Osteoblast (primary cell): ENCODE results near the gene NT5DC1. TPM values are rescaled to one million over a fixed set of nuclear protein-coding genes. Genes with fewer than 3 reads are reported as not detected.

Experiments used
- DNase-seq: peaks from one replicate; pipeline ENCODE4 v3.0.0; 2011; ENCODE audit warnings: low spot score, mixed read lengths; ENCODE audit not compliant: insufficient read length; ENCODE audit errors: missing footprints
- H2AFZ ChIP-seq: 2 replicates; pipeline ENCODE4 v1.6.0; 2011; ENCODE audit warnings: mild to moderate bottlenecking, low read length
- H3K27ac ChIP-seq: 2 replicates; pipeline ENCODE4 v1.5.1; 2011; ENCODE audit warnings: mild to moderate bottlenecking, low read depth, low read length, moderate library complexity
- H3K27me3 ChIP-seq: 2 replicates; pipeline ENCODE4 v1.6.0; 2012; ENCODE audit warnings: mild to moderate bottlenecking, control low read depth, inconsistent platforms, low read length, moderate library complexity; ENCODE audit not compliant: insufficient read depth
- H3K36me3 ChIP-seq: 2 replicates; pipeline ENCODE4 v1.5.1; 2011; ENCODE audit warnings: mild to moderate bottlenecking, low read length, control low read depth, moderate library complexity; ENCODE audit not compliant: insufficient read depth
- H3K4me1 ChIP-seq: 2 replicates; pipeline ENCODE4 v1.5.1; 2011; ENCODE audit warnings: mild to moderate bottlenecking, low read length, control low read depth, moderate library complexity; ENCODE audit not compliant: insufficient read depth
- H3K4me2 ChIP-seq: 2 replicates; pipeline ENCODE4 v1.6.0; 2011; ENCODE audit warnings: mild to moderate bottlenecking, low read length; ENCODE audit not compliant: insufficient read depth
- H3K4me3 ChIP-seq: fragments of 200-600 bp; sonication (generic); 3 replicates; pipeline ENCODE4 v1.5.1; 2012; ENCODE audit warnings: mild to moderate bottlenecking, low read length, inconsistent platforms; ENCODE audit not compliant: insufficient read depth
- H3K79me2 ChIP-seq: 2 replicates; pipeline ENCODE4 v1.6.0; 2012; ENCODE audit warnings: mild to moderate bottlenecking, low read length, control low read depth, inconsistent platforms; ENCODE audit not compliant: insufficient read depth
- H3K9me3 ChIP-seq: 2 replicates; pipeline ENCODE4 v1.5.1; 2011; ENCODE audit warnings: low read depth, low read length, control low read depth
- H4K20me1 ChIP-seq: 2 replicates; pipeline ENCODE4 v1.6.0; 2012; ENCODE audit warnings: mild to moderate bottlenecking, low read length, control low read depth; ENCODE audit not compliant: insufficient read depth
- total RNA-seq: library from RNA; depleted of rRNA; stranded (reverse); fragments of >200 nt; gene quantifications from 2 replicates; pipeline ENCODE4 v1.2.3, GENCODE V29; 2012
- TF ChIP-seq, protein P1 (sequence below): IDR thresholded peaks from 2 replicates; pipeline ENCODE4 v1.5.1; 2011; ENCODE audit warnings: mild to moderate bottlenecking, low read depth, low read length, moderate library complexity; ENCODE audit errors: extremely low read depth

NT5DC1 gene
- total RNA-seq, 1 donor: 7.2 TPM

DNA sequence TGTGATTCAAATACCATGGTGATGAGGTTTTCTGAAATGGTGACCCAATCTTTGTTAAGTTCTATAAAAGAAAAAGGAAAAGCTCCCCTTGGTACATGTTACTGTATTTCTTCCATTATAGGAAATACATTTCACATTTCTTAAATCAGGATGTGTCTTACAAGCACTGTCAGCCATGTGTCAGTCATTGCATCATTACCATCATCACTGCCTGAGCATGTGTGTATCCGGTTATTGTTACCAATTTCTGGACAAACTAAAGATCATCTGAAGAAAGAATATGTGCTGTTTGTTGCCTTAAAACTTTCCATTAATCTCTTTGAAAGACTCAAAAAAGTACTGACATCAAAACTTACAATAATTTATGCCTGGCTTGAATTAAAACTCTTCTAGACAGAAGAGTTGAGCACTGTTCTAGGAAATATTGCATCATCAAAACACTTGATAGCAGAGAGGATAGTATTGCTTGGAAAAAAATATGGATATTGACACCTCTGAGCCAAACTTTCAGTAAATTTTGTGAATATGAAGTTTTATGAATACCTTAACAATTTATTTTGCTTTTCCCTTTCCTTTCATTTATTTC is 186.2 kb downstream of the NT5DC1 start:
- no peak for DNase-seq
- H4K20me1 ChIP-seq: no peaks in the 10 kb centered on the region
- H2AFZ ChIP-seq: no peak overlapping the region
- no peaks in the 10 kb centered on the region for H3K9me3 ChIP-seq
- no peak overlapping the region for H3K4me3 ChIP-seq
- H3K79me2 ChIP-seq: no peaks in the 10 kb centered on the region
- peaks cover 4% of the 10 kb centered on the region for H3K4me1 ChIP-seq
- no peaks in the 10 kb centered on the region for H3K36me3 ChIP-seq
- no peak overlapping the region for H3K4me2 ChIP-seq
- no peaks in the 10 kb centered on the region for H3K27me3 ChIP-seq
- H3K27ac ChIP-seq: no peak overlapping the region
- TF ChIP-seq, protein P1, sequence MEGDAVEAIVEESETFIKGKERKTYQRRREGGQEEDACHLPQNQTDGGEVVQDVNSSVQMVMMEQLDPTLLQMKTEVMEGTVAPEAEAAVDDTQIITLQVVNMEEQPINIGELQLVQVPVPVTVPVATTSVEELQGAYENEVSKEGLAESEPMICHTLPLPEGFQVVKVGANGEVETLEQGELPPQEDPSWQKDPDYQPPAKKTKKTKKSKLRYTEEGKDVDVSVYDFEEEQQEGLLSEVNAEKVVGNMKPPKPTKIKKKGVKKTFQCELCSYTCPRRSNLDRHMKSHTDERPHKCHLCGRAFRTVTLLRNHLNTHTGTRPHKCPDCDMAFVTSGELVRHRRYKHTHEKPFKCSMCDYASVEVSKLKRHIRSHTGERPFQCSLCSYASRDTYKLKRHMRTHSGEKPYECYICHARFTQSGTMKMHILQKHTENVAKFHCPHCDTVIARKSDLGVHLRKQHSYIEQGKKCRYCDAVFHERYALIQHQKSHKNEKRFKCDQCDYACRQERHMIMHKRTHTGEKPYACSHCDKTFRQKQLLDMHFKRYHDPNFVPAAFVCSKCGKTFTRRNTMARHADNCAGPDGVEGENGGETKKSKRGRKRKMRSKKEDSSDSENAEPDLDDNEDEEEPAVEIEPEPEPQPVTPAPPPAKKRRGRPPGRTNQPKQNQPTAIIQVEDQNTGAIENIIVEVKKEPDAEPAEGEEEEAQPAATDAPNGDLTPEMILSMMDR: no peak

DNA sequence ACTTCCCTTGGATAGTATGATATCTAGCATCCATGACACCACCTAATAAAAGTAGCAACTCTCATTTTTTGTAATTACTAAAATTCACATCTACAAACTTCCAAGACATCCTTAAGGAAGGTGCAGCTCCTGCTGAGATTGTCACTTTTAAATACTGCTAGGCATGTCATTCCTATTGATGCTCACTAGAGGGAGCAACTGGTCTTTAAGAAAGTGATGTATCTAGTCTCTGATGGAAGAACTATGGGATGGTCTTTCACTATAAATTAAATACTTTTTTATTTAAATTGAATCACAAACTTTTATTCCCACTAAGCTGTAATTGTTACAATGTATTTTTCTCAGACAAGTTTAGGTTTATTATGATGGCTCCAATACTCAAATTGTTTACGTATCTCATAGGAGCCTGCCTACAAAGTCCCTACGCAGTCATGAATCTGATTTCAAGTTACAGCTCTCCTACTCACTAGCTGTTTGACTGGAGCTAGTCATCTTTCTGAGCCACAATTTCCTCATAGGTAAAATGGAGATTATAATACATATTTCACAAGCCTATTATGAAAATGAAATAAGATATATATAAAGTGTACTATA is 187.1 kb downstream of the NT5DC1 start:
- H3K27me3 ChIP-seq: no peaks in the 10 kb centered on the region
- peaks cover 8% of the 10 kb centered on the region for H3K4me1 ChIP-seq
- no peaks in the 10 kb centered on the region for H3K9me3 ChIP-seq
- no peak overlapping the region for H3K27ac ChIP-seq
- H3K4me2 ChIP-seq: no peak overlapping the region
- TF ChIP-seq, protein P1: peak; percentile 85
- no peak overlapping the region for H2AFZ ChIP-seq
- H4K20me1 ChIP-seq: no peaks in the 10 kb centered on the region
- no peaks in the 10 kb centered on the region for H3K79me2 ChIP-seq
- H3K36me3 ChIP-seq: no peaks in the 10 kb centered on the region
- no peak overlapping the region for H3K4me3 ChIP-seq
- no peak for DNase-seq

DNA sequence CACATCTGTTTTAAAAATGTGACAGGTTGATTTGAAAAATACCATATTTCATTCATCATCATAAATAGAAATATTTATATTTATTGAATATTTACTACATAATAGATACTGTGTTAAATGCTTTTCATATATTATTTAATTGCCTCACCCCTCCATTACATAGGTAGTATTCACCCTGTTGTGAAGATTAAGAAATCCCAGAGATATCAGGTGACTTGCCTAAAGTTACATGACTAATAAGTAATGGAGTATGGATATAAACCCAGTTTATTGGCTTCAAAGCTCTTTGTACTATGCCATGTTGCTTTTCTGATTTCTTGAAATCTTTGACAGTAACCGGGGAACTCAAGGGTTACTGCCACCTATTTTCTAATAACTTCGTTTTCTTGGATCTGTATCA is 189.2 kb downstream of the NT5DC1 start:
- peaks cover 8% of the 10 kb centered on the region for H3K4me1 ChIP-seq
- TF ChIP-seq, protein P1: no peak
- no peaks in the 10 kb centered on the region for H3K27me3 ChIP-seq
- no peaks in the 10 kb centered on the region for H3K79me2 ChIP-seq
- no peaks in the 10 kb centered on the region for H3K9me3 ChIP-seq
- no peak for DNase-seq
- H3K36me3 ChIP-seq: no peaks in the 10 kb centered on the region
- H4K20me1 ChIP-seq: no peaks in the 10 kb centered on the region
- H3K4me2 ChIP-seq: no peak overlapping the region
- no peak overlapping the region for H2AFZ ChIP-seq
- H3K27ac ChIP-seq: no peak overlapping the region
- H3K4me3 ChIP-seq: no peak overlapping the region

DNA sequence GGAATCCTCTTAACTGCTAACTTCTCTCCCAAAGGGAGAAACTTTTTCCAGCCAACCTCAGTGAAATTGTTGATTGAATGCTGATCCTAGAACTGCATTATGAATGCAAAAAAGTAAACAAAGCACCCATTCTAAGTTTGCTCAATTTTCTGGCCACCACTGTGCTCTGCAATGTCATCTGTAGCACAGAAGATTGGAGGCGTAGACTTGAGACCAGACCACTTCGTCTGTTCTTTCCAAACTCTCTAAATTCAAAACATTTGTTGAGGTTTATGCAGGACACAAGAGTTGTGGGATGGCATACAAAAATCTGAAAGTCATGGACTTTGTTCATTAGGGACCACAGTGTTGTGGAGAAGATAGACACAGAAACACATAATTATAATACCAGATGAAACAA is 190.1 kb downstream of the NT5DC1 start:
- no peak for DNase-seq
- Histone ChIP-seq H3K4me3 (no peak overlapping the region), H3K4me1 (peaks cover 8% of the 10 kb centered on the region), H2AFZ (no peak overlapping the region), H4K20me1 (no peaks in the 10 kb centered on the region), H3K79me2 (no peaks in the 10 kb centered on the region), H3K4me2 (no peak overlapping the region), H3K36me3 (no peaks in the 10 kb centered on the region), H3K27ac (no peak overlapping the region), H3K27me3 (no peaks in the 10 kb centered on the region), H3K9me3 (no peaks in the 10 kb centered on the region)
- TF ChIP-seq, protein P1: no peak
